CD4-positive, alpha-beta T cell treated with Interleukin-12 subunit alpha and Interleukin-12 subunit beta, for 1 hour (primary cell): ENCODE results near the gene PACSIN2.

Source experiments
- DNase-seq: peaks from one replicate; pipeline ENCODE4 v3.0.0-alpha.2; 2020

Gene PACSIN2

DNA sequence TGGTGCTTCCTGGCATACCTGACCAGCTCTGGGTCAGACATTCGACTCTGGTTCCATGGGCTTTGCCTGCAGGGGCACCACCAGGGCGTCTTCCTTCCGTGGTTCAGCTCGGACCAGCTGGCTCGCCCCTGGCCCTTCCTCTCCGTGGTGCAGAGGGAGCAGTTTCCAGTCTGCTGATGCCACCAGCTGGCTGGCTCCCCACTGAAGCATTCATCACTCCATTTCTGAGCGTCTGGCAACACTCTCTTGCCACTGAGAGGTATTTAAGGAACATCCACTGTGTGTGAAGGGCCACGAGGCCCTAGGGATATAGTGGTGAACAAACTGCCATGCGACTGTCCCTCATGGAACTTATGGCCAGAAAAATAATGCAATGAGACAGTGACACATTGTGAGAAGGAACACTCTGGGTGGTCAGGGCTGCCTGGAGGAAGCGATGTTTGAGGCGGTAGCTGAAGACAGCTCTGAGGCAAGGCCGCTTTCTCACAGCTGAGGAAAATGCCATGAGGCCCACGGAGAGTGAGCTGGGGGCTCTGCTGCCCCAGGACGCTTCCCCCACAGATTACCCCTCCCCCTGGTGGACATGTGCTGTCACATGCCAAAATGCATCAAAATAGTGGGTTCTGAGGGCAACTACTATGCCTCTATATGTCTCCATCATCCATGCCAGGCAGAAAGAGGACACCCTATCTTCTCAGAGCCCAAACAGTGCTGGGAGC lies 113.0 kb downstream of the PACSIN2 start:
- DNase-seq: no peak

DNA sequence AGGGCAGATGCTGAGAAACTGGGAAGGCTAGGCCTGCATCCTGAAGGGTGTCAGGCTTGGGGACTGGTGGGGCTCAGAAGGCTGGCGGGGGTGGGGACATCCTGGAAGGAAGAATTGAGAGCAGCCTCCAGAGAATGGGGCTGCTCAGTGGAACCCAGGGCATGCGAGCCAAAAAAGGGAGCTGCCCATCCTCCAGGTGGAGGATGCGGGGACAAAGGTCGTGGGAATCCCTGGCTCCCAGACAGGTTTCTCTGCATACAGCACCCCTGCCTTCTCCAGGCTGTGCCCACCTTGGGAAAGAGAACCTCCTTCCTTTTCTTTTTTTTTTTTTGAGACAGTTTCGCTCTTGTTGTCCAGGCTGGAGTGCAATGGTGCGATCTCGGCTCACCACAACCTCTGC lies 117.0 kb downstream of the PACSIN2 start:
- no peak for DNase-seq

DNA sequence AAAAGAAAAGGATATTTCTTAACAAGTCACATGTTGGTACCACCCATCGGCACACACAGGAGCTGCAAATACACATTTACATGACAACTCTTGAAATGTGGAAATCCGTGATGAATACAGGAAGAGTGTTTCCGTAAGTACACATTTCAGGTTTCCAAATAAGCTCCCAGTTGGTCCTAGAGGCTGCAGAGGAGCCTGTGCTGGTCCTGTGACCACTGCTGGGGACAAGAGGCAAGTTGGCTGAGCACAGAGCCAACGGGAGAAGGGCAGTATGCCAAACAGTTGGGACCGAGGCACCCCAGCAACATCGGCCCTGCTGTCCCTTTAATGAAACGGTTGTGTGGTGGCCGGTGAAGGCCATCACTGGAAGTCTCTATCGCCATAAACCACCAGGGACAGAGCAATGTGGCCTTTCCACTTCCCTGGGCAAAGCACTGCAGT lies 119.4 kb downstream of the PACSIN2 start:
- DNase-seq: no peak

DNA sequence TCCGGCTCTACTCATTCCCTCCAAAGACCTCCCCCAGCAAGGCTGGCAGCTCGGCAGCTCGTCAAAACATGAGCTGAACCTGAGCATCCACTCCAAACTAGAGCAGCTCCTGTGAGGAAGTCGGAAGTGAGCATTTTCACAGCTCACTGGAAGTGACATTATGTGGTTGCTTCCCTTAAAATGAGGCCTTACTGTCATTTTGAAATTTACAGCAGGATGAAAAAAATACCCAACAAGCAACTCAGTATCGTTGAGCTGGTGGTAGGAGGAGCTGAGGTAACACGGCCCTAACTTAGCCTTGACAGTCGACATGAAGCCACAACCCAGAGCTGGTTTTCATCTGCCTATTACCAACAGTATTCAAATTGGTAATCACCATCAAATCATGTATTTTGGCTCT lies 119.9 kb downstream of the PACSIN2 start:
- DNase-seq: peak; percentile 39

DNA sequence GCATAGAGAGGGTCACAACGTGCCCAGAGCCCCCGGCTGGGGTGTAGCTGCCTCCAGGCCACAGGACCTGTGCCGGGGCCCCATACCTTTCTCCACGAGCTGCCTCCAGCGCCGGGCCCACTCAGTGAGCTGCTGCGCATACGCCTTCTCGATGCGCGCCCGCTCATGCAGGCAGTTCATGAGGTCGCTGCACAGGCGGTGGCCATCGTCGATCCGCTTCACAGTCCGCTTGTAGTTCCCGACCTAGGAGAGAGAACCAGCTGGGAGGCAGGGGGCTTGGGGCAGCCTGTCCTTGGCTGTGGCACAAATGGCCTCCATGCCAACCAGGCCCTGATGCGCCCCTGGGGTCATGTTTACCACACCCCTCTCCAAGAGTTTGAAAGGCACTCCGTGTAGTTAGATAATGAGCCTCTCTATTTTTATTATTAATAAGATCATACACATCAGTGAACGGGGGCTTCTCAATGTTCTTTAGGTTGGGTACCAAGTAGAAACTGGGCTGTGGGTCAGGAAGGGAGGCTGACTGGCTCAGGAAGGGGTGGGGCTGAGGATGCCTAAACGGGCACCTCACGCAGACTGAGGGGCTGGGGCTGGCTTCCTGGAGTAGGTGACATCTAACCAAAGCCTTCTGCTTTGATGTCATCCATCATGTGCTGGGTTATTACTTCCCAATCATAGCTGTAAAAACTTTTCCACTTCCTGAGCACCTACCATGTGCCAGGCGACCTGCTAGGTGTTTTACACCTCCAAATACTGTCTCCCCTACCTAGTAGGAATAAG lies 121.4 kb downstream of the PACSIN2 start:
- peak; percentile 31 for DNase-seq

DNA sequence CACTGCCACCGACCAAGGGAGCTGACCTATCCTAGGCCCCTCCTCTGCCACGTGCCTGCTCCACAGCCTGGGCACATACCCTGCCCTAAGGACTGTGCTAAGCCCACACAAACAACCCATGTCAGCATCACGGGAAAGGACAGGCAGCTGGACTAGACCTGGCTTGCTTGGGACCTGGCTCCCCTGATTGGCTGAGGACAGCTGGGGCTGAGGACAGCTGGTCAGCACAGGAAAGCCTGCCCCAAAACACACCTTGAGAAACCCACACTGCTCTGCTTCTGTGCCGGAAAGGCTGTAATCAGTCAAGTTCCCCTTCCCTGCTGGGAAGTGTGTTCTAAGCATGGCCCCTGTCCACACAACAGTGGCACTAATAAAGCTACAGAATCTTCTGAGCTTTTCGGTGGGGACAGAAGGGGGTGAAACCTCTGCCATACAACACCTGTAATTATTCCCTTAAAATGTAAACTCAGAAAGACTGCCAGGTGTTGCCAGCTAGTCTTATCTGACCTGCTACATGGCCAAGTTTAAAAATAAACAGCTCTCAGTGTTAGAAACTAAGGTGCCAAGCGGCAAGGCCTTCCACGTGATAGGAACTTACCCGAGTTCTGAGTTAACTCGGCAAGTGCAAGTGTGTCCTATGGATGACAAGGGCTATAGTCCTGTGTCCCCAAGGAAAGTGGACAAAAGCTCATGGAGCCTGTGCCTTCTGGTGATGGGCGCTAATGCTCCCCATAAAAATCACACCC lies 122.2 kb downstream of the PACSIN2 start:
- DNase-seq: no peak

DNA sequence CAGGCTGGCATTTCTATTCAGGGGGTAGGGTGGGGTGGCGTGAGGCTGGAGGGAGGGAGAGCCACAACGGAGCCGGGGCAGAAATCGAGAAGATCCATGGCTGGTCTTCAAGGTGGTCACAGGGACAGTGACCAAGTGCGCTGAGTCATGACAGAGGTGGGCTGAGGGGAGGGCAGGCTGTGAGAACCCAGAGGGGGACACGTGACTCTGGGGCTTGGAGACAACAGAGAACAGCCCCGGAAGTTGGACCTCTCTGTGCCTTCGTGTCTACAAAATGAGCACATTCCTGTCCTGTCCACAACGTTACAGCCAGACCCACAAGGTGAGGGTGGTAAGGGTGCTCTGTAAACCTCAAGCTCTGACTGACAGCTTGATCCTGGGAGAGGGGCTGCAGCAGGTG lies 122.8 kb downstream of the PACSIN2 start:
- no peak for DNase-seq

DNA sequence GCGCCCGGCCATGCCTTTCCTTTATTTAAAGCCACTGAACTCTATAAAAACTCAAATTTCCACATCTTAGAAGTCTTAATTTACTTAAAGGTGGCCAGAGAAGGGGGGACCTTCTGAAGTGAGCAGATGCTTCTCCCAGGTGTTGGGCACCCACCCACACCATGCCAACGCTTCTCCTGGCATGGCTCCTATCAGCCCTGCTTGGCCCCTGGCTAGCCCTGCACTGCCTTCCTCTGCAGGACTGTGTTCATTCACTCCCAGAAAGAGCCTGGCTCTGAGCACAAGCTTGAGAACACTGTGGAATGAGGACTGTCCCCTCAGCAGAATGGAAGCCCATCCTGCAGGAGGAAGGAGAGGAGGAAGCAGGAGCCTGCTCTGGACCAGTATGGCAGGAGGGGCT lies 123.3 kb downstream of the PACSIN2 start:
- DNase-seq: no peak

DNA sequence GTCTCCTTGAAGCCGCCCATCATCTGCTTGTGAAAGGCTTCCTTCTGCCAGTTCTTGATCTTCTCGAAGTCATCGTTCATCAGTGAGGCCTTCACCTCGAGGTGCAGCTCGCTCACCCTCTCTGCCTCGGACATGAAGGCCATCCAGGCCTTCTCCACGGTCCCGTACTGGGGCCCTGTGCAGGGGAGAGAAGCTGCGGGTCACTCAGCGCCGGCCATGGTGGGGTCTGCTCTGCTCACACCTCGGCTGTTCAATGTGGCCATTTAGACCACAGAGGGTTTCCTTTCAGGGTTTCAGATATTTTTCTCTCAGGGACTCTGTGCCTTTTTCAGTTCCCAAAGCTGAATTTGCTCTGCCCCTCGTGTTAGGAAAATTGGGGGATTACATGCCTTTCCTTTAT lies 123.9 kb downstream of the PACSIN2 start:
- no peak for DNase-seq

DNA sequence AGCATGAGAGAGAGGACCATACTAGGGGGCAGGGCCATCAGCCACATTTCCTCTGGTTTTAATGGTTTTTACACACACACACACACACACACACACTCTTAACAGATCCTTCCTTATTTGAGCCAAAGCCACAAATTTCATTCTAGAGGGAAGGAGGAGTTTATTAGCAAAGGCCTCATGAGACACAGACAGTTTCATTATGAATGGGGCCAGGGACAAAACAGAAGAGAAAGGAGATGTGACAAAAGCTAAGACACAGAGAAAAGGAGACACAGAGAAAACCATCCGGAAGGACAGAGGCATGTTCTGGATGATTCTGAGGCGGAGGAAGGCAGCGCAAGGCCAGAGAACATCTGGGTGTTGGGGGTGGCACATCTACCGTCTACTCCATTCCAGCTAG lies 125.6 kb downstream of the PACSIN2 start:
- peak; percentile 19 for DNase-seq

DNA sequence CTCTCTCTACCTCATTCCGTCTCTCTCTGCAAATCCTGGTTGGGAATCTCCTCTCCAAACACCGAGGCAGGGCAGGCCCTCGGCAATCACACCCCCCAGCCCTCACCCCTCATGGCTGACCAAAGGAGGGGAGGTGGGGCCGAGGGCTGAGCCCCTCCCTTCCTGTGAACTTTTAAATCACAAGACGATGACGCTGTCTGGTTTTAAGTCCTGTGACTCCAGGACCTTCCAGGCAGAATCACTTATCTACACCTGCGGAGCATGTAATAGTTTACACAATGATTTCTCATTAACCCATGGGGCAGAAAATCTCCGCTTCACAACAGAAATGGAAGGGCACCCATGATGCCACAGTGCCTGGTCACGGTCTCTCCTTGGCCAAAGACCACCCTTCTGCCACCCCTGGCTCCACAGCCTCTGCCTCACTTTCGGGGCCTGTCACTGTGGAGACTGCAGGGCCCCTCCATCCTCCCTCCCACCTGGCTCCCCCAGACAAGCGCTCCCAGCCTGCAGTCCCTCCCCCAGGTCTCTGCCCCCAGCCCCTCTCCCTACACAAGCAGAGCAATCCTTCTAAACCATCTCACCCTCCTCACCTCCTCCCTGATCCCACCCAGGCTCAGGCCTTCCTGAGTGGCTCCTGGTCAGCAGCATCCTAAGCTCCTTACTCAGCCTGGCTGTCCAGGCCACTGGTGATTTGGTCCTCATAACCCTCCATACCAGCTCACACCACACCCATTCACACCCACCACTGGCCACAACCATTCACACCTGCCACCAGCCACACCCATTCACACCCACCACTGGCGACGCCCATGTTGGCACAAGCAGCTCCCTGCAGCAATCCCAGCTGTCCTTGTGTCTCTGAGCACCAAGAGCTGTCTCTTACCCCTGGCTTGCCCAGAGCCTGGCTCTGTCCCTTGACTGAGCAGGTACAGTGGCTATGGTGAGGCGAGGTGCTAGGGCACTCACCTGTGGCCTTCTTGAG lies 127.1 kb downstream of the PACSIN2 start:
- DNase-seq: no peak

DNA sequence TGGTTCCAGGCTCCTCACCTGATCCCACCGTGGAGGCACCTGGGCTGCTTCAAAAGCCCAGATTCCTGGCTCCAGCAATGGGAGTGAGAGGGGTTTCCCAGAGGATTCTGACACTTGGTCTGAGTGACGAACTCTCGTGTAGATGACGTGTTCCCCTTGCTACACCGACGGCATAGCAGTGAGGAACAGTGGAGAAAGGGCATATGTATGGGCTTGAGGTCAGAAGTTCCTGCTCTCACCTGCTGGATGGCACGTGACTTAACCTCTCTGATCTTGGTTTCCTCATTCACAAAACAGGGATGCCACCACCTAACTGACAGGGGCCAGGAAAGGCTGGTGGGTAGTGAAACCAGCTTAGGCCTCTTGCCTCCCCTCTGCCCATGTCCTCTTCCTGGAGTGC lies 127.8 kb downstream of the PACSIN2 start:
- DNase-seq: no peak

DNA sequence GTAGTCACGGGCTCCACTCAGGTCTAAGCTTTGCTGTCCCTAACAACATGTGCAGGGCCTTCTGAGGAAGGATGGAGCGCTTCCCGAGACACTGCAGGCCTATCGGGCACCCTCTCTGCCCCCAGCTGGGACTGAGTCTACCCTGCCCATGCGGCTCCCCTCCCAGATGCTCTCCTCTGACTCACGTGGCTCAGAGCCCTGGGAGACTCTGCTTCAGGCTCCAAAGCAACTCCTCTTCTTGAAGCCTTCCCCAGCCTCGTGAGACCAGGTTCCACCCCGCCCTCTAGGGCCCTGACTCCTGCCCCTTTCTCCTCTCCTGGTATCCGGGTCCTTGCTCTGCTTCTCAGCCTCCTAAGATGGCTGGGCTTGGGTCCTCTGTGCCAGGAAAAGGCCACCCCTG lies 129.5 kb downstream of the PACSIN2 start:
- no peak for DNase-seq

DNA sequence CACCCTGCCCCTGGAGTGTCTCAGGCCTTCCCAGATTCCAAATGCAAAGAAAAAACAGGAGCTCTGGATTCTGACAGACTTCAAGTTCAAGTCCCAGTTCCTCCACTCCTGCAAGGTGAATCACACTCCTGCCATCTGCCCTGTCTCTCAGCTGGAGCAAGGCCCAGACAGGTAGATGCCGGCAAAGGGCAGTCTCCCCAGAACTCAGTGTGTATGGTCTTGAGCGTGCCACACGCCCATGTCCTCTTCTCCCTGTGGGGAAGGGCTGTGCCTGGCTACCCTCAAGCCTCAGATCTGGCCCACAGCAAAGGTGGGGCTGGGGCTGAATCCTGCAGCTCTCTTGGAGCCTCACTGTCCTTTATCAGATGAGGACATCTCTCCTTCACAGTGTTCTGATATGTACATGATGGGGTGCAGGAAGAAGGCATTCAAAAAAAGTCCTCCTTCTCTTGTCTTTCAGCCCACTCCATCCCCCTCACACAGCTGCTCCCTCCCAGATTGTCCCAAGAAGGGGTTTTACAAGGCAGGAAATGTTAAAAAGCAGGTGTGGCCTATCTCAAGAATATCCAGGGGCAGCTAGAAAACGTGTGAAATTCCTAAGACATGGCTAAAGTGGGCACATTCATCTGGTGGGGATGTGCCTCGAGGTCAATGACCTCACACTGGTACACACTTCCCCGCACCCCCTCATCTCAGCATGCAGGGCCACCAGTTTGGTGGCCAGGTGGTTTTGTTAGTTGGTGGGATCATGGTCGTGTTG lies 130.2 kb downstream of the PACSIN2 start:
- DNase-seq: no peak

DNA sequence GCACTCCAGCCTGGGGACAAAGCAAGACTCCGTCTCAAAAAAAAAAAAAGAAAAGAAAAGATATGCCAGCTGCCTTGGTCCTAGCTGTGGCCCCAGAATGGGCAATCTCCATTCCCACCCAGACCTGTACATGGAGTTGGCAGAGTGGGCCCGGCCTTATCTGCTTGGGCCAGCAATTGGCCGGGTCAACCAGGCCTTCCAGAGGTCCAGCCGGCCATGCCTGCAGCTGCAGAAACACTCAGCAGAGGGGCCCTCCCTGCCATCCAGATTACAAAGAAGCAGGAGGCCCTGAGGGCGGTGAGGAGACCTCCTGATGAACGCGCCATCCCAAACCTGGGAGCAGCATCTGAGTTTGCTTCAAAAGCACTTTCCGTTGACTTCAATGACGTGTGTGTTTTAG lies 131.0 kb downstream of the PACSIN2 start:
- DNase-seq: no peak

DNA sequence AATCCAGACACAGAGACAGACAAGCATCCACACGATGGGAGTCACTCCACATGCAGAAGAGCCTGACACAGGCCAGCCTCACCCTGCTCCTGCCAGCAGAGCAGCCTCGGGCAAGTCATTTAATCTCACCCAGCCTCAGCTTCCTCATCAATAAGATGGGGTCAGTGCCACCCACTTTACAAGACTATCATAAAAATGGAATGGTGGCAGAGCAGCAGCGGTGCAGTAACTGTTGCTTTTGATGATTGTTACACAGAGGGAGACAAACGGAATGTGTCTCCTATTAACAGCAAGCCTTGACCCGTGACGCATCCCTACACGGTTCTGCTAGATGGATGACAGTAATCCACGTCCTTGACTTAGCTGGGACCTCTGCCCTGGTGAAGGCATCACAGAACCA lies 131.8 kb downstream of the PACSIN2 start:
- no peak for DNase-seq

DNA sequence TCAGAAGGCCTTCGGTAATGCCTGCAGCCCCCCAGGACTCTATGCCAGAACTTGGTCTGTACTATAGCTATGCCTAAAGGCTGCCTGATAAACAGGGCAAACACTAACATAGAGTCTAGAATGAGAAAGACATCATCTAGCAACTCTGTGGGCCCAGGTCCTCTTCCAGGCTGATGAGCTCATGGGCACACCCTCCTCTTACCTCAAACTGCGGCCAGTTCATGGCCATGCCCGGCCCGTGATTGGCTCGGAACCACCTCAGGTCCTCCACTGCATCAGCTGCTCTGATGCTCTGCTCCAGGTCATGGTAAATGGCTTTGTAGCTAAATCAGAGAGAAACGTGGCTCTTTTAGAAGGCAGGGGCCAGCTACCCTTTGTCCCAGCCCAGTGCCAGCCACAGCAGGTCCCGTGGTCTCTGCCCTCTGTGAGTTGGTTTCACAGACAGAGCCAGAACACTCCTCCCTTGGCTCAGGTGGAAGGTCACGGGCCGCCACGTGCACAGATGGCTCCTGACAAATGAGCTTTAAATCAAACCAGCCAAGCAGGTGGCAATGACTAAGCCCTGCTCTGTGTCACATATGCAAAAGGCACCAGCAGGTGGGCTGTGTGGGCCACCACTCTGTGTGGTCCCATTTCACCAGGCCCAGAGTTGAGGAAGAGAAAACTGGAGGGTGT lies 132.8 kb downstream of the PACSIN2 start:
- DNase-seq: no peak

DNA sequence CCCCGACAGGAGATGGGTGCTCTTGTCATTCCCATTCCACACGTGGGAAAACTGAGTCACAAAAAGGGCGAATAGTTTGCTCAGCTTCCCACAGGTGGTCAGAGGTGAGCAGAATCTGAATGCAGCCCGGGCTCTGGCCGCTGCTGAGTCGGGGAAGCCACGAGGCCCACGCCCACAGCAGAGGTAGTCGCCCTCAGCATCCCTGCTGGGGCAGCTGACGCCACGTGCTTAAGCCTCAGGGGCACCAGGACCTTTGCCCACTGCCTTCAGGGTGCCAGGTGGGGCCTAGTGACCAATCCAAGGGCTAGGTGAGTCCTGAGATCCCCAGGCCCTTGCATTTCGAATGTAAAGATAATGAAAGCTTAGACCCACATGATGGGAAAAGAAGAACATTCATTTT lies 133.7 kb downstream of the PACSIN2 start:
- DNase-seq: no peak

DNA sequence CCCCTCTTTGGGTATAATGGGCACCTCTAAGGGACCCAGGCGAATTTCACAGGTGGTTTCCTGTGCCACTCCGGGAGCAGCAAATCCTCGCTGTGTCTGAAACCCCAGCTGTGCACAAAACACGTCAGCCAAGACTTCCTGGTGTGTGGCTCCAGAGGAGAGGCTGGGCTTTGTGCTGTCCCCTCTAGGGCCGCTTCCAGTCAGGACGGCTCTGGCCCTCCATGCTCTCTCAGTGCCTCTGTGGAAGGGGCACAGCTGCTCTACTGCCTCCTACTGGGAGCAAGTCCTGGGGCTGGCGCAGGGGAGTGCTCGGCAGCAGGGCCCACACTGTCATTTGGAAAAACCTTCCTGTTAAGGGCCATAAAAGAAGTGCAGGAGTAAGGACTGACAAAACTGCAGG lies 134.1 kb downstream of the PACSIN2 start:
- DNase-seq: no peak

DNA sequence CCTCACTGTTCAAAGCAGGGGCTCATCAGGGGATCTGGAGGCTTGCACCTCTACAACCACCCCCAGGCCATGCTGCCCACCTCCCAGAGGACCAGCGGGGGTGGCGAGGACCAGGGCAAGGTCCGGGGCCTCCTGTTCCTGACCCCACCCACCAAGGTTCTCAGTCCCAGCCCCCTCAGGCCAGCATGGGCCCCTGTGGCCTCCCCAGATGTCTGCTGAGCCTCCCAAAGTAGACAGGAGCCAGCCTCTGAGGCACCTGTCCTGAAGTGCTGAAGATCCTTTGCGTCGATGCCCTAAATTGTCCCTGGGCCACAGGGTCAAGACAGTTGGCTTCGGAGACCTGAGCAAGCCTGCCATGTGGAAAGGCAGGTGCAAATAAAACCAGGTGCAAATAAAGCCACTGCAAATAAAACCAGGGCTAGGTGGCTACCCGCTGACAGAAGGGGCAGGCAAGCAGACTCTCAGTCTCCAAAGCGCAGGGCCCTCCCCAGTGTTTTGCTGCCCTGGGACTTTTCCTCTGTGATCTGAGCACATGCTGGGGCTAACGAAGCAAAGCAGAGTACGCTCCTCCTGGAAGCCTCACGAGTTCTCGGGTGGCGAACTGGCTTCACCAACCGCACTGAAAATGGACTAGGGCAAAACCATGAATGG lies 135.5 kb downstream of the PACSIN2 start:
- no peak for DNase-seq
